ENCODE results near the gene MPP2.
"Not testable (repeated sequence)": the region's sequence is repeated elsewhere in the genome, so short reads cannot be mapped to it uniquely, and the experiment has no call there.

MPP2 gene

GRCh38 chr17:43907425-43907981, at the start of gene MPP2:
Gene MPP2, minus strand, starts transcription at chr17:43907536. Its CDS starts 3,076 bp downstream, at chr17:43904460.
- DNase-seq, result no peak

GRCh38 chr17:43956222-43956621, 48.9 kb upstream of the MPP2 start:
- DNase-seq, result no peak

GRCh38 chr17:43953746-43954145, 46.4 kb upstream of the MPP2 start, which contains the start of gene PYY:
Gene PYY, minus strand, starts transcription at chr17:43953940. Its CDS starts 457 bp downstream, at chr17:43953483.
- DNase-seq, result no peak

GRCh38 chr17:43952724-43953666, 45.7 kb upstream of the MPP2 start:
- DNase-seq, result no peak

GRCh38 chr17:43952351-43952723, 45.0 kb upstream of the MPP2 start:
- DNase-seq, result no peak

- no peak for DNase-seq
Measured at GRCh38 chr17:43951750-43952149, 44.4 kb upstream of the MPP2 start.

GRCh38 chr17:43950554-43950953, 43.2 kb upstream of the MPP2 start:
- no peak for DNase-seq

GRCh38 chr17:43949781-43950180, 42.4 kb upstream of the MPP2 start:
- no peak for DNase-seq

- DNase-seq, result no peak
Measured at GRCh38 chr17:43946781-43947180, 39.4 kb upstream of the MPP2 start.

GRCh38 chr17:43945074-43945829, 37.9 kb upstream of the MPP2 start:
- DNase-seq, result no peak

GRCh38 chr17:43942051-43942685, 34.8 kb upstream of the MPP2 start, which contains the start of gene PPY:
Gene PPY, minus strand, starts transcription at chr17:43942476. Its CDS starts 822 bp downstream, at chr17:43941654.
- DNase-seq, result no peak

GRCh38 chr17:43940630-43941029, 33.3 kb upstream of the MPP2 start:
- DNase-seq, result peak in 1 of 2 donors; percentile 21

- no peak for DNase-seq
Measured at GRCh38 chr17:43939886-43940285, 32.5 kb upstream of the MPP2 start.

- DNase-seq, result not testable (repeated sequence)
Measured at GRCh38 chr17:43939452-43939851, 32.1 kb upstream of the MPP2 start.

- DNase-seq, result no peak
Measured at GRCh38 chr17:43938838-43939182, 31.5 kb upstream of the MPP2 start.

GRCh38 chr17:43936434-43936833, 29.1 kb upstream of the MPP2 start:
- DNase-seq, result no peak

- DNase-seq, result no peak
Measured at GRCh38 chr17:43935926-43936261, 28.6 kb upstream of the MPP2 start.

GRCh38 chr17:43935204-43935925, 28.0 kb upstream of the MPP2 start:
- DNase-seq, result no peak

- no peak for DNase-seq
Measured at GRCh38 chr17:43932923-43933322, 25.6 kb upstream of the MPP2 start.

- no peak for DNase-seq
Measured at GRCh38 chr17:43932357-43932756, 25.0 kb upstream of the MPP2 start.

- DNase-seq, result no peak
Measured at GRCh38 chr17:43931062-43931571, 23.8 kb upstream of the MPP2 start.

GRCh38 chr17:43928609-43929008, 21.3 kb upstream of the MPP2 start:
- no peak for DNase-seq
